Gastroesophageal sphincter (tissue), 4 donors: Measurements from ENCODE around the gene CCSER2. TPM values are rescaled to one million over a fixed set of nuclear protein-coding genes. Genes with fewer than 3 reads are reported as not detected.
A peak's percentile ranks its signal among the peaks of the same experiment; 100 is the strongest.
"Not testable (repeated sequence)": the region's sequence is repeated elsewhere in the genome, so short reads cannot be mapped to it uniquely, and the experiment has no call there.

ENCODE experiments used
- ATAC-seq: fragments of 150-250 bp; one replicate; pipeline ENCODE4 v1.9.1; 2016; ENCODE audit warnings: mild to moderate bottlenecking, moderate library complexity
- H3K27ac ChIP-seq, 4 donors: fragments of 200-600 bp; sonication (generic) in 3 of 4; 1 replicate in 3 of 4; 2 replicates in 1 of 4; pipeline ENCODE4 v1.5.1; 2016 to 2019
- H3K27me3 ChIP-seq: fragments of 200-600 bp; sonication (generic); one replicate; pipeline ENCODE4 v1.5.1; 2019
- H3K36me3 ChIP-seq, 2 donors: fragments of 200-600 bp; sonication (generic); one replicate each; pipeline ENCODE4 v1.5.1; 2019; ENCODE audit warnings: control low read depth in 1 of 2
- H3K4me1 ChIP-seq, 3 donors: fragments of 200-600 bp; sonication (generic); 1 replicate in 2 of 3; 2 replicates in 1 of 3; pipeline ENCODE4 v1.5.1; 2016 to 2019; ENCODE audit warnings: control low read depth in 2 of 3
- H3K4me3 ChIP-seq, 2 donors: fragments of 200-600 bp; sonication (generic); one replicate each; pipeline ENCODE4 v1.5.1; 2019; ENCODE audit warnings: mild to moderate bottlenecking in 1 of 2, moderate library complexity in 1 of 2
- H3K9me3 ChIP-seq, 3 donors: fragments of 200-600 bp; sonication (generic); one replicate each; pipeline ENCODE4 v1.5.1; 2017 to 2019; ENCODE audit warnings: control low read depth in 2 of 3
- EP300 ChIP-seq: sonication (generic); formaldehyde crosslinking; IDR thresholded peaks from one replicate; pipeline ENCODE4 v1.6.1; 2017; ENCODE audit warnings: antibody characterized with exemption, mild to moderate bottlenecking
- POLR2A ChIP-seq, 2 donors: fragments of 450-650 bp; IDR thresholded peaks; one replicate each; pipeline ENCODE4 v1.6.1; 2017; ENCODE audit warnings: antibody characterized with exemption in 2 of 2, mild to moderate bottlenecking in 2 of 2, moderate library complexity in 1 of 2
- POLR2AphosphoS5 ChIP-seq: sonication (generic); formaldehyde crosslinking; IDR thresholded peaks from one replicate; pipeline ENCODE4 v1.6.1; 2017; ENCODE audit warnings: antibody characterized with exemption
- WGBS, 2 donors: methylation state at CpG; one replicate each; pipeline ENCODE4 v1.1.5; 2018; ENCODE audit warnings: low coverage in 1 of 2; 5-methylcytosine and 5-hydroxymethylcytosine counted together
- total RNA-seq, 4 donors: library from RNA; depleted of rRNA; stranded (reverse); fragments of >200 nt; gene quantifications; one replicate each; pipeline ENCODE4 v1.1.0, GENCODE V29; 2016
- TF ChIP-seq, protein P1 (sequence below), 4 experiments: fragments of 200-600 bp in 2 of 4; fragments of 450-650 bp in 2 of 4; sonication (generic) in 1 of 4; IDR thresholded peaks; one replicate each; pipeline ENCODE4 v1.5.1; 2017 to 2019; ENCODE audit warnings: antibody characterized with exemption in 4 of 4, mild to moderate bottlenecking in 2 of 4, moderate library complexity in 2 of 4

Gene CCSER2
- total RNA-seq, 4 donors from 2014 or later: 64.5 to 93.5 (median 83.3) TPM

- no peaks in the 10 kb centered on the region for H3K9me3 ChIP-seq
- H3K27me3 ChIP-seq: no peaks in the 10 kb centered on the region
- no peak overlapping the region for H3K27ac ChIP-seq
- H3K4me1 ChIP-seq: peaks cover 0 to 63% (median 14%) of the 10 kb centered on the region in 3 donors
- WGBS, 2 donors: 66 to 78% methylated on average over 4 of the region's 4 CpGs
- ATAC-seq: no peak
- H3K36me3 ChIP-seq: no peaks in the 10 kb centered on the region
- H3K4me3 ChIP-seq: no peak overlapping the region
- TF ChIP-seq EP300 (no peak), POLR2A (IDR thresholded peaks at IDR 0.05) (no peak), POLR2AphosphoS5 (no peak)
- TF ChIP-seq, protein P1, sequence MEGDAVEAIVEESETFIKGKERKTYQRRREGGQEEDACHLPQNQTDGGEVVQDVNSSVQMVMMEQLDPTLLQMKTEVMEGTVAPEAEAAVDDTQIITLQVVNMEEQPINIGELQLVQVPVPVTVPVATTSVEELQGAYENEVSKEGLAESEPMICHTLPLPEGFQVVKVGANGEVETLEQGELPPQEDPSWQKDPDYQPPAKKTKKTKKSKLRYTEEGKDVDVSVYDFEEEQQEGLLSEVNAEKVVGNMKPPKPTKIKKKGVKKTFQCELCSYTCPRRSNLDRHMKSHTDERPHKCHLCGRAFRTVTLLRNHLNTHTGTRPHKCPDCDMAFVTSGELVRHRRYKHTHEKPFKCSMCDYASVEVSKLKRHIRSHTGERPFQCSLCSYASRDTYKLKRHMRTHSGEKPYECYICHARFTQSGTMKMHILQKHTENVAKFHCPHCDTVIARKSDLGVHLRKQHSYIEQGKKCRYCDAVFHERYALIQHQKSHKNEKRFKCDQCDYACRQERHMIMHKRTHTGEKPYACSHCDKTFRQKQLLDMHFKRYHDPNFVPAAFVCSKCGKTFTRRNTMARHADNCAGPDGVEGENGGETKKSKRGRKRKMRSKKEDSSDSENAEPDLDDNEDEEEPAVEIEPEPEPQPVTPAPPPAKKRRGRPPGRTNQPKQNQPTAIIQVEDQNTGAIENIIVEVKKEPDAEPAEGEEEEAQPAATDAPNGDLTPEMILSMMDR (IDR thresholded peaks at IDR 0.05): no peak
Observed at GRCh38 chr10:84344526-84344925, 16.1 kb downstream of the CCSER2 start.

DNA sequence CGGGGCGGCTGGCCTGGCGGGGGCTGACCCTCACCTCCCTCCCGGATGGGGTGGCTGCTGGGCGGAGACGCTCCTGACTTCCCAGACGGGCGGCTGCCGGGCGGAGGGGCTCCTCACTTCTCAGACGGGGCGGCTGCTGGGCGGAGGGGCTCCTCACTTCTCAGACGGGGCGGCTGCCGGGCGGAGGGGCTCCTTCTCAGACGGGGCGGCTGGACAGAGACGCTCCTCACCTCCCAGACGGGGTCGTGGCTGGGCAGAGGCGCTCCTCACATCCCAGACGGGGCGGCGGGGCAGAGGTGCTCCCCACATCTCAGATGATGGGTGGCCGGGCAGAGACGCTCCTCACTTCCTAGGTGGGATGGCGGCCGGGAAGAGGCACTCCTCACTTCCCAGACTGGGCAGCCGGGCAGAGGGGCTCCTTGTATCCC lies 19.2 kb downstream of the CCSER2 start:
- H3K4me1 ChIP-seq: peaks cover 0 to 85% (median 18%) of the 10 kb centered on the region in 3 donors
- no CpG with 5 or more reads among the region's 31 CpGs for WGBS, 2 donors
- not testable (repeated sequence) for H3K4me3 ChIP-seq, ATAC-seq, H3K27me3 ChIP-seq, H3K36me3 ChIP-seq, H3K9me3 ChIP-seq
- H3K27ac ChIP-seq: peak overlapping the region in 1 of 4 donors; percentile 79

DNA sequence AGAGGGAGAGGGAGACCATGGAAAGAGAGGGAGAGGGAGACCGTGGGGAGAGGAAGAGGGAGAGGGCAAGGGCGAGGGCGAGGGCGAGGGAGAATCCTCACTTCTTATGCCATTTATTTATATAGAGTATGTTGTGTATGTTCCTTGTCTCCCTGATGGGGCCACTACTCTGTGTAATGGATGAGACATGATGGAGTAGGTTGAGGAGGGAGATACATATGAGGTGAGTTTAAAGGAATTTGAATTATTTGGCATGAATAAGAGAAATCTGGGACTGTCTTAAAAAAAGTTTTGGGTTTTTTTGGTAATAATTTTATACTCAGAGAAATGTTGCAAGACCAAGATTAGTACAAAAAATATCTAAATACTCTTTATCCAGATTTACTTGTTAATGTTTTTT lies 20.1 kb downstream of the CCSER2 start:
- peak; percentile 85 for ATAC-seq
- WGBS, 2 donors: 76% methylated on average over 3 of the region's 4 CpGs; no CpG with 5 or more reads in 1 of the 2 donors
- H3K27me3 ChIP-seq: no peaks in the 10 kb centered on the region
- H3K4me1 ChIP-seq: peaks cover 0 to 88% (median 17%) of the 10 kb centered on the region in 3 donors
- TF ChIP-seq POLR2A (IDR thresholded peaks at IDR 0.05) (no peak), EP300 (no peak), POLR2AphosphoS5 (no peak)
- TF ChIP-seq, protein P1 (IDR thresholded peaks at IDR 0.05): no peak
- H3K27ac ChIP-seq: peak overlapping the region in 3 of 4 donors; percentile 73 to 79 (median 74)
- no peaks in the 10 kb centered on the region for H3K9me3 ChIP-seq
- no peaks in the 10 kb centered on the region for H3K36me3 ChIP-seq
- no peak overlapping the region for H3K4me3 ChIP-seq

DNA sequence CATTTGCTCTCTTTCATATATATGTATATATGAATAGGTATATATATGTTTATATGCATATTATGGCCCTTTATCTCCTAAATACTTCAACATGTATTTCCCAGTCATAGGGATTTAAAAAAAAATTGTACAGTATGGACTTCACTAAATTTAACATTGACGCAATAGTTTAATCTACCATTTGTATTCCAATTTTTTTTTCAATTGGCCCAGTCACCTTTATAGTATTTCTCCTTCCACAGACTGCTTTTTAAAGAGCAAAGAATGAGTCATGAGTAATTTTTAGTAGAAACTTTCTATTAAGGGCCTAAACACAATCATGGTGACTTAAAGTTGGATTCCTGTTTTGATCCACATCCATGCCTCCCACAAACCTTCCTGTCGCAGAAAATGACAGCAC lies 20.5 kb downstream of the CCSER2 start:
- peak overlapping the region in 3 of 4 donors; percentile 73 to 79 (median 74) for H3K27ac ChIP-seq
- peak; percentile 82 for ATAC-seq

DNA sequence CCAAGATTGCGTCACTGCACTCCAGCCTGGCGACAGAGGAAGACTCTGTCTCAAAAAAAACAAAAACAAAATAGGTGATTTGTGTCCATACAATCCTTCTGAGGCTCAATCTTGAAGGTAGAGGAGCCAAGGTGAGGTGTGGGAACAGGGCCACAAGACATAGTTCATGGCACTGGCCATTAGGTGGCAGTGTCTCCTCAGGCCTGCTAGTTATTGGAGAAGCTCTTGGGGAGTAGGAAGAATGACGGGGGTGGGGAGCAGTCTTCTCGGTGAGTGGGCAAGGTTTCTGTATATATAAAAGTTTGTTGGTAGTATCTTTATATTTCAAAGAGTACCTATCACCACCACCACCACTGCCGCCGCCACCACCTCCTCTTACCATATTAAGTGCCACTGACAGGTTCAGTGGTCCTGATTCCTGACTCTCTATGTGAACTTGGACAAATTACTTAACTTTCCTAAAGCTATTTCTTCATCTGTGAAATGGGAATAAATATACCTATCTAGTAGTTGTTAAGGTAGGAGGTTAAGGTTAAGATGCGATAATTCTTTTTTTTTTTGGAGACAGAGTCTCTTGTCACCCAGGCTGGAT lies 24.0 kb downstream of the CCSER2 start:
- Histone ChIP-seq H3K27me3 (no peaks in the 10 kb centered on the region), H3K9me3 (no peaks in the 10 kb centered on the region), H3K4me3 (no peak overlapping the region), H3K4me1 (peaks cover 0 to 94% (median 15%) of the 10 kb centered on the region in 3 donors), H3K36me3 (no peaks in the 10 kb centered on the region), H3K27ac (no peak overlapping the region)
- no peak for TF ChIP-seq POLR2A (IDR thresholded peaks at IDR 0.05)
- TF ChIP-seq, protein P1 (IDR thresholded peaks at IDR 0.05): peak; percentile 55 to 70 (median 62)
- TF ChIP-seq POLR2AphosphoS5: no peak
- TF ChIP-seq EP300: no peak
- ATAC-seq: no peak
- WGBS, 2 donors: 82 to 83% methylated on average over 4 to 7 of the region's 7 CpGs

More for the DNA sequence above, 20.5 kb downstream of the CCSER2 start:
- H3K4me3 ChIP-seq: no peak overlapping the region
- 13 to 19% methylated on average over 2 of the region's 2 CpGs for WGBS, 2 donors
- peaks cover 0 to 87% (median 15%) of the 10 kb centered on the region in 3 donors for H3K4me1 ChIP-seq
- H3K9me3 ChIP-seq: no peaks in the 10 kb centered on the region
- no peaks in the 10 kb centered on the region for H3K36me3 ChIP-seq
- H3K27me3 ChIP-seq: no peaks in the 10 kb centered on the region
- no peak for TF ChIP-seq EP300
- TF ChIP-seq POLR2AphosphoS5: peak; percentile 60
